ENCODE measurements around the gene ACER1. TPM values are rescaled to one million over a fixed set of nuclear protein-coding genes. Genes with fewer than 3 reads are reported as not detected.
A peak's percentile ranks its signal among the peaks of the same experiment; 100 is the strongest.

Gene ACER1
- total RNA-seq, 4 donors from 2014 or later: 56.9 to 135 (median 86.2) TPM

- no peak for DNase-seq (ENCODE audit: low spot score in 2 of 2)
- intact Hi-C loops (cut with DNase I; ENCODE audit: low total_unique reads): no loop called here
- 68 to 71% methylated on average over 19 of the region's 19 CpGs for WGBS, 2 donors
- TF ChIP-seq CTCF (IDR thresholded peaks at IDR 0.05) (no peak), POLR2A (IDR thresholded peaks at IDR 0.05) (no peak)
- no peak overlapping the region for H3K4me3 ChIP-seq (ENCODE audit: low read depth, poor library complexity, severe bottlenecking)
These were observed 43.2 kb upstream of the ACER1 start for GRCh38 chr19:6376512-6377190.

GRCh38 chr19:6375411-6376010 lies 42.1 kb upstream of the ACER1 start, which contains the start of gene PSPN:
PSPN (minus strand) TSS chr19:6375933; CDS start chr19:6375849, 84 bp downstream.
- H3K4me3 ChIP-seq (ENCODE audit: low read depth, poor library complexity, severe bottlenecking): no peak within 1 kb of the TSS
- no peak for DNase-seq (ENCODE audit: low spot score in 2 of 2)
- intact Hi-C loops (cut with DNase I; ENCODE audit: low total_unique reads): no loop called here
- 85 to 86% methylated on average over 20 to 23 of the region's 25 CpGs for WGBS, 2 donors
- TF ChIP-seq POLR2A (IDR thresholded peaks at IDR 0.05): no peak
- TF ChIP-seq CTCF (IDR thresholded peaks at IDR 0.05): no peak

GRCh38 chr19:6374711-6375410 lies 41.4 kb upstream of the ACER1 start:
- DNase-seq (ENCODE audit: low spot score in 2 of 2): no peak
- 74 to 81% methylated on average over 25 to 28 of the region's 29 CpGs for WGBS, 2 donors
- intact Hi-C loops (cut with DNase I; ENCODE audit: low total_unique reads): no loop called here
- TF ChIP-seq CTCF (IDR thresholded peaks at IDR 0.05) (no peak), POLR2A (IDR thresholded peaks at IDR 0.05) (no peak)
- H3K4me3 ChIP-seq (ENCODE audit: low read depth, poor library complexity, severe bottlenecking): no peak overlapping the region

GRCh38 chr19:6374161-6374709 lies 40.8 kb upstream of the ACER1 start:
- WGBS, 2 donors: 63 to 73% methylated on average over 21 to 29 of the region's 29 CpGs
- no peak for TF ChIP-seq POLR2A (IDR thresholded peaks at IDR 0.05)
- no peak for TF ChIP-seq CTCF (IDR thresholded peaks at IDR 0.05)
- H3K4me3 ChIP-seq (ENCODE audit: low read depth, poor library complexity, severe bottlenecking): no peak overlapping the region
- DNase-seq (ENCODE audit: low spot score in 2 of 2): peak in 1 of 2 donors; percentile 87
- intact Hi-C loops (cut with DNase I; ENCODE audit: low total_unique reads): no loop called here

- no peak for DNase-seq (ENCODE audit: low spot score in 2 of 2)
- intact Hi-C loops (cut with DNase I; ENCODE audit: low total_unique reads): no loop called here
- no peak overlapping the region for H3K4me3 ChIP-seq (ENCODE audit: low read depth, poor library complexity, severe bottlenecking)
- WGBS, 2 donors: 14 to 24% methylated on average over 5 of the region's 5 CpGs
- TF ChIP-seq POLR2A (IDR thresholded peaks at IDR 0.05): no peak
- no peak for TF ChIP-seq CTCF (IDR thresholded peaks at IDR 0.05)
These were observed 40.3 kb upstream of the ACER1 start for GRCh38 chr19:6373813-6374108.

Measured in lower leg skin (tissue), 4 donors.